Eye (tissue), 1 donor: Measurements from ENCODE around the gene PNPLA8.
"Not testable (repeated sequence)": the region's sequence is repeated elsewhere in the genome, so short reads cannot be mapped to it uniquely, and the experiment has no call there.

Experiments used
- DNase-seq: peaks from one replicate; pipeline ENCODE4 v3.0.0-alpha.2; 2015

PNPLA8 gene

GRCh38 chr7:108467391-108467790, 58.5 kb downstream of the PNPLA8 start:
- no peak for DNase-seq

- not testable (repeated sequence) for DNase-seq
These were observed 59.6 kb downstream of the PNPLA8 start for GRCh38 chr7:108466322-108466721.

- no peak for DNase-seq
These were observed 61.2 kb downstream of the PNPLA8 start for GRCh38 chr7:108464743-108465142.

GRCh38 chr7:108463613-108464012, 62.3 kb downstream of the PNPLA8 start:
- DNase-seq = no peak

- DNase-seq = peak; percentile 39
These were observed 64.1 kb downstream of the PNPLA8 start for GRCh38 chr7:108461840-108462239.

- no peak for DNase-seq
These were observed 65.0 kb downstream of the PNPLA8 start for GRCh38 chr7:108460964-108461363.

GRCh38 chr7:108459922-108460551, 65.9 kb downstream of the PNPLA8 start:
- peak; percentile 62 for DNase-seq

- DNase-seq = no peak
These were observed 68.1 kb downstream of the PNPLA8 start for GRCh38 chr7:108457871-108458270.

- peak; percentile 37 for DNase-seq
These were observed 68.9 kb downstream of the PNPLA8 start for GRCh38 chr7:108456845-108457540.

- DNase-seq = peak; percentile 94
These were observed 69.8 kb downstream of the PNPLA8 start, which contains the start of gene NRCAM for GRCh38 chr7:108455998-108456677. NRCAM (minus strand) TSS chr7:108456436; CDS start chr7:108240064, 216,372 bp downstream.

- no peak for DNase-seq
These were observed 70.4 kb downstream of the PNPLA8 start for GRCh38 chr7:108455551-108455997.

GRCh38 chr7:108454674-108455550, 71.0 kb downstream of the PNPLA8 start:
- DNase-seq = peak; percentile 88

GRCh38 chr7:108454317-108454673, 71.6 kb downstream of the PNPLA8 start:
- no peak for DNase-seq

- no peak for DNase-seq
These were observed 72.6 kb downstream of the PNPLA8 start for GRCh38 chr7:108453320-108453719.

GRCh38 chr7:108452707-108453106, 73.2 kb downstream of the PNPLA8 start:
- peak; percentile 55 for DNase-seq

GRCh38 chr7:108451296-108451848, 74.6 kb downstream of the PNPLA8 start:
- no peak for DNase-seq

- DNase-seq = peak; percentile 38
These were observed 75.8 kb downstream of the PNPLA8 start for GRCh38 chr7:108450160-108450559.

- DNase-seq = no peak
These were observed 76.4 kb downstream of the PNPLA8 start for GRCh38 chr7:108449521-108449920.

GRCh38 chr7:108448584-108449505, 77.1 kb downstream of the PNPLA8 start:
- peak; percentile 86 for DNase-seq

- DNase-seq = no peak
These were observed 83.8 kb downstream of the PNPLA8 start for GRCh38 chr7:108442039-108442568.

GRCh38 chr7:108441392-108441955, 84.5 kb downstream of the PNPLA8 start:
- DNase-seq = no peak
